NT2/D1 (cell line): ENCODE data around the gene AGMO.

ENCODE experiments used
- SUZ12 ChIP-seq: IDR thresholded peaks from 2 replicates; pipeline ENCODE4 v1.6.1; 2011; ENCODE audit not compliant: insufficient read length, insufficient read depth; ENCODE audit errors: extremely low read depth
- YY1 ChIP-seq: IDR thresholded peaks from 2 replicates; pipeline ENCODE4 v1.6.1; 2011; ENCODE audit not compliant: insufficient read length, insufficient read depth
- ZNF274 ChIP-seq: IDR thresholded peaks from 2 replicates; pipeline ENCODE4 v1.6.1; 2011; ENCODE audit warnings: mild to moderate bottlenecking, low read depth, low read length

GRCh38 chr7:15490291-15490690, 71.5 kb downstream of the AGMO start:
- TF ChIP-seq SUZ12 (no peak), ZNF274 (no peak), YY1 (no peak)
